Astrocyte of the hippocampus (primary cell): Measurements from ENCODE around the gene DENND1A.

Source experiments
- DNase-seq: peaks from one replicate; pipeline ENCODE4 v3.0.0; 2011; ENCODE audit warnings: low read depth, low spot score

Gene DENND1A

DNA sequence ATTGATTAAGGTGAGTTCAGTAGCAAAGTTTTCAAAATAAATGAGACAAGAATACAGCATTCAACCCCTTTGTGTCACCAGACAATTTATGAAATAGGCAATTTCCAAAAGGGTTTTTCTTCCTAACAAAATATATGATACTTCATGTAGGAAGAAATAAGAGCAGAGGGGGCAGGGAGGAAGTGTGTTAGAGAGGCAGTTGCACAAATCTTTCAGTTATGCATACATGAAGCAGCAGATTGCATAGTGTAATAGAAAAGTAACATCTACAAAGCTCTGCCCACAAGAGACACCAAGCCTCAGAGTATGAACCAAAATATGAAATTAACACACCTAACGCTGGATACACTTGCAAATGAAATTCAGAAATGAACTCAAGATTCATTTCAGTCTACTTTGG is 157.0 kb downstream of the DENND1A start:
- no peak for DNase-seq

DNA sequence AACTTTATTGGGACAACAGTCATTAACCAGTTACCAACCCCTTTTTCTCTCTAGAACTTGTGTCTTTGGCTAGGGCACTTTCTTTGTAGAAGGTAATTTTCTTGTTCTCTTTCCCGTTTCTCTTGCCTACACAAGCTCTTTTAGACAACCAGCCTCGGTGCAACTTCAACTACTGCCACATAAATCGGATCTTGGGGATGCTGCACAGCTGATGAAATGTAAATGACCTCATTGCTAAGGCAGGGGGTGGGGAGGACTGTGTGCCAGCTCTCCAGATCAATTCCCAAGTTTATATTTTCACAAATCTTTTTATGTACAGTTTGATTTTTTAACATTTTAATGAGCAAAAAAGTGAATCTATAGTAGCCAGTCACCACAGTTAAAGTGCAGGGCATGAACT is 157.6 kb downstream of the DENND1A start:
- no peak for DNase-seq

DNA sequence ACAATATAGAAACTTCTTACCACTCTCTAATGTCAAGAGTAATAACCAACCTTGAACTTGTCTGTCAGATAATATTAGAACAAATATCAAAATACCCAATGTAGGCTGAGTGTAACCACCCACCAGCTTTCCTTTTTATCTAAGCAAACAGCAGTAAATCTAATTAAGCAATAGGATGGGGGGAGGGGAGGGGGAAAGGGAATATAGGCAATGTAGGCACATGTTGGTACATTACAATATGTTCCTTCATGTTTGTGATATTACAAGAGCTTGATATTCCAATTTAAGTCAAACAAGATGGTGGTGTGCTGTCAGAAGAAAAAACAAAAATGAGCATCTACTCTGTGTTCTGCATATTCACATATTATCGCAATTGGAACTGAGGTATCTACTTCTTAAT is 158.2 kb downstream of the DENND1A start:
- DNase-seq, result no peak

DNA sequence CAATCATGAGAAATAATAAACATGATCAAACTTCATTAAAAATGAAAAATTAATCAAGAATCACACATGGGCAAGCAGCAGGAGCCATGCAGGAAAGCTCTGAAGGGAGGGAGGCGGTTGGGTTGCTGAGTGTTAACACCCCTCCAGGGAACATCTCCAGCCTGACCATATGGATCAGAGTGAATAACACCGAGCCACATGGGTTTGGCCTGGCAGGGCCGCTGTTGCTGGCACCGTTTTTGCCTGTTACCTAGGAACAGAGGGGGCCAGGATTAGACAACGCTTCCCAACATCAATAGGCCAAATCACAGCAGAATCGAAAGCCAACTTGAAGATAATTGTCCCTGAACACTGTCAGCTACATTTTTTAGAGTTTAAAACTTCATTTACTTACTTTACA is 160.2 kb downstream of the DENND1A start:
- no peak for DNase-seq

DNA sequence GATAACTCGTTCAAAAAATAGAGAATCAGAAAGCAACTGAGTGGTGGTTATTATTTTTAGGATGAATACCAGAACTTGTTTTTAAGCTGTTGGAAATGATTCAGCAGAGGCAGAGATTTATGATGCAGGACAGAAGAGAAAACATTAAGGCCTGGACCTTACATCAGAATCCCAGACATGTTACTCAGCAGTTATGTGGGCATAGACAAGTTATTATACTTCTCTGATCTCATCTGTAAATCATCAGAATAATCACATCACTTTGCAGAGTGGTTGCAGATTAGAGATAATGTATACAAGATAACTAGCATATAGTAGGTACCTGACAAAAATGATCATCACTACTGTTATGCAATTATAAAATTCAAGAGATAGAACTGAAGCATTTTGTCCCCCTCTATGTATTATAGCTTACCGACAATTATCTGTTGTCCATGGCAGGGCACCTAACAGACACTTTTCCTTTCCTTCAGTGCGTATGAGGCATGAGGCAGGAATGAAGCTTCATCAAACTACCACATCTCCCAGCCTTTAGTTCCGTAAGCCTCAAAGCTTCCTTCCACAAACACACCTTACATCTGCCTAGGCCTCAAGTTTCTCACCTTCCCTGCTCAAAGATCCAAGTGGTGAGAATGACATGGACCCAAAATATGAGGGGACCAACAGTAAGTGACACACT is 165.9 kb downstream of the DENND1A start:
- peak; percentile 39 for DNase-seq

DNA sequence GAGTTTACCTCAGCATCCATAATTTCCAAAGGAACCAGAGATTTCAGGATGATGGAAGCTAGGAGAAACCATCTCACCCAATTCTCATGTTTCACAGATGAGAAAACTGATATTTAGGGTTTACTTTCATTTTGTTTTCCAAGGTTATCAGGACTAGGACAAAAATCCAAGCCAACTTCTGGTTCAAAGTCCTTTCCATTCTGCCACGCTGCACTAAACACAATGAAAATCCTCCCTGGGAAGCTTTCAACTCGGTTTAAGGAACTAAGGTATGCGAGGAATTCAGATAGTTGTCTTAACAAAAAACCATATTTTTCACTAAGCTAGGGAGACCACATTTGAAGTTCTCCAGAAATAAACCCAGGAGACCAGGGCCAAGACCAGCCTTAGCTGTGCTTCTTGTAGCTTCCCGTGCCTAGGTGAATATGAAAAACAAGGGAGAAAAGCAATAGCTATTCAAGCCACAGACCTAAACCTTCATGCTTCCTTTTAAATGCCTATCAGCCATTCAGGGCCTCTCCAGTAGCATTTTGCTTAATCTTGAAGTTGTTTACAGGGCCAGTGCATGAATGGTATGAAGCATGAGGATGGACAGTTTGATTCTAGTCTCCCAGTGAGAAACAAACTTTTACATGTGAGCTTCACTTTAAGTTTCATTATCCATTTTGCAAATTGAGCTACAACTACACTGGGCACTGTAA is 167.9 kb downstream of the DENND1A start:
- peak; percentile 60 for DNase-seq

DNA sequence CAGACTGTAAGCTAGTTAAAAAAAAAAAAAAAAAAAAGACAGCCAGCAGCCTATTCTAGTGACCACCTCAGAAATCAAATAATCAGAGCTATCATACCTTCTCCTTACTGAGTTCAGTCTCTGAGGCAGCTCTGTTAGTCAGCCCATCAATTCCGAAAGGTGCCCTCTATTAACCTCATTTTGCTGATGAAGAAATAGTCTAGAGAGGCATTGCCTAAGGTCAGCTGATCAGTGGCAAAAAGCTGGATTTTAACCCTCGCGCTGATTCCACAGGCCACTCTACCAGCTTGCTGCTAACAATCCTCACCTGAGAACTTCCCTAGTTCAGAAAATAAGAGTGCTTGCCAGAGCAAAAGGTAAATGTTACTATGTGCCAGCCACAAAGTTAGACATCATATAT is 172.0 kb downstream of the DENND1A start:
- no peak for DNase-seq

DNA sequence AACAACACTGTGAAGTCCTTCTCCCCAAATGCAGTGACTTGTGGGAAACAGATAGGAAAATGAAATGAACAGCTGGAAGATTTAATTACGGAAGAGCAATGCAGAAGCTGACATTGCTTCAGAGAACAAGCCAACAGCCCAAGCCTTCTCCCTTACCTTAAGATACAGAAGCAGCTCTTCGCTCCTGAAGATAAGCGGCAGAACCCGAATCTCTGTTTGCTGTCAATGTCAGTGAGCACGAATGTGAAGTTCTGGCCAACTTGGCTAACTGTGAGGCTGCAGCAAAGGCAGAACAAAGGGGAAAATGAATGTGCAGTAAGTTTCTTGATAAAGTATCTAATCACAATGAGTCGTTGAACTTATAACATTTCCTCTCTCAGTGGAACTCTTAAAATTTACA is 172.4 kb downstream of the DENND1A start:
- DNase-seq, result no peak

DNA sequence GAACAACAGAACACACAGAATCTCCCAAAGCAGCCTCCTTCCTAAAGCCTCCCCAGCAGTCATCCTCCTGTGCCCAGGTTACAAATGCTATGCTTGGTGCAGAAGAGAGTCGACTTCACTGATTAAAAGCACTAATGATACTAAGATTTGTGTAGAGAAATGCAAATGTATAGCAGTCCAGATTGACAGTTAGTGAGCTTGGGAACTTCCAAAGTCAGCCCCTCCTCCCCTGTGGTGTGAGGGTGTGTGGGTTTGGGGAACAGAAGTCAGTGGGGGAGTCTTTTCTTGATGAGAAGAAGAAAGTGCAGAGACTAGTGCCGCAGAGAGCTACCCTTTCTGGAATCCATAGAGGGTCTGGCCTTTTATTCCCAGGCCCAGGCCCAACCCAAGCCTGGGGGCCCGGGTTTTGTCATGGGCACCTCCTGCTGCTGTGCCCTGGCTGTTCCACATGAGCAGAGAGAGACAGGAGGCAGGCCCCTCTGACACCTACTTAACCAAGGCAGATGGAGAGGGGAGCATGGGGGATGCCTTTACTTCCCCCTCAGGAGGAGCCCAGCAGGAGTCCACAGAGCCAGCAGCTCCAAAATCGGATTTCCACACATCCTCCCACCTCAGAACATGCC is 173.3 kb downstream of the DENND1A start:
- DNase-seq, result no peak

DNA sequence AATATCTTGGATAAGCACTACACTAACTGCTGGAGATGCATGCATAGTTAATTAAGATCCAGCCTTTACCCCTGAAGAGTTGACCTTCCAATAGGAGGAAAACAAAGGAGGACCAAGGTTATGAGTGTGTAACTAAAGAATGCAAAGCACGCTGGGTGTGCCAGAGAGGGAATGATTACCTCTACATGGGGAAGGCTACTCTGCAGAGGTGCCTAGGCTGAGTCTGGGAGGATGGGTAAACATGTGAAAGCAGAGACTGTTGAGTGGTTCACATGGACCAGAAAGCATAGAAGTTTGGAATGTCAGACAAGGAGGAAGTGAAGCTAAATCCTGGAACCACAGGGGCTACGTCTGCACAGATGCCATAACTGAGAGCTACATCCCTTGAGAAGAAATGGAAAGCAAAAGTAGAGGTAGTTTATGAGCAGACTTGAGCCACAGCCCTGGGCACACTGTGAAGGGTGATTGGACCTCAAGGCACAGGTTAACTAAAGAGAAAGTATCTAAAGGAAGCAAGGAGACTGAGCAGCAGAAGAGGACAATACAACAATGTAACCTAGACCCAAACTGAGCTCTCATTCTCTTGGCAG is 176.2 kb downstream of the DENND1A start:
- no peak for DNase-seq

DNA sequence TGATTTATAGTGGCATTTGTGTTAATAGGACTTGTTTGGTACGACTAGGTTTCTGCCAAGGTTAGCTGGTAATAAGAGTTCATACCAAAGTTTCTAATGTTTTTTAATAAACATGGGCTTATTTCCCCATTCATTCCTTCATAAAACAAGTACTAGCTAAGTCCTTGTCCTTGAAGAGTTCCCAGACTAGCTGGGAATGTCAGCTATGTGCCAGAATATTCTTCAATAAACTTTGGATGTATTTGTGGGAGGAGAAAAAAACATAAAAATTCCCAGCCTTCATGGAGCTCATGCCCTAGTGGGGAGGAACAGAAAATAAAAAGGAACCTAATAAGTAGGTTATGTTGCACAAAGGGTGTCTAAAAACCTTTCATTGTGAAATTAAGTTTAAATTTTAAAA is 176.9 kb downstream of the DENND1A start:
- DNase-seq, result no peak

DNA sequence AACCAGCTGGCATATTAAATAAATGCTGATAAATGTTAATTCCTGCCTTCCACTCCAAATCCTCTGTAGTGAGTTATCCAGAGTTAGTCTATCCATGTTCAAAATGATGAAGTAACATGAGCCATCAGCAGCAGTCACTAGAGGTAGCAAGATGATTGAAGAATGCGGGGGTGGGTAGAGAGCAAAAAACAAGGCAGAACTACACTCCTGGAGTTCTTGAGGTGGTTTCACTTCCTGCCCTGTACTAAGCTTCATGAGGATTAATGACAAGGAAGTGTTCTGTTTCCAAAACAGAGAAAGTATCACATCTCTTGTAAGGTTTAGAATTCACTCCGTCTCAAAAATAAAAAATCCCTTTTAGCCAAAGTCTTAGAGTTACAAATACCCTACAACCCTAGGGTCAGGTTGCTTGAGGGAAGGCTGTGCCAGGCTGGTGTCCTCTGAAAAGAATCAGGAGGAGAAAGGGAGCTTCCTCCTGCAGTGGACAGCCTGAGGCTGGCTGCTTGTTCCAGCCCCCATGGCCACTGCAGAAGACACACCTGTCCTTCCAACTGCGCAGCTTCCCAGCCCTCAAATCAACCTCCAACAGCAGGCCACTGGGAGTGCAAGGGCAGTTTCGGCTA is 180.2 kb downstream of the DENND1A start:
- no peak for DNase-seq

DNA sequence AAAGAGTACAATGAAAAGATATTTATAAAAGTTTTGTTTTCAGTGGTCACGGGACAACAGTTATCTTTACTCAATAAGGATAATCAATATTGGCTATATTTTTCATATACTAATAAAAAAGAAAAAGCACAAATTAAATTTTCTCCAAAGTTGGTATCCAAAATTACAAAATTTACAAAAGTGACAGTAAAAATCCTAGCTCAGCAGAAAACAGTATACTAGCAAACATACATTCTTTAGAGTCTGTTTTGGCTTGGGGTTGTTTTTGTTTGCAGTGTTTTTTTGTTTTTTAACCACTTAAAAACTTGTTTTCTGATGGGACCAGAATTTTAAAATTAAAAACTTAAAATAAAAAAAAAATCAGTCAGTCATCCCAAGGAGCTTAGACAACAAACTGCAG is 183.2 kb downstream of the DENND1A start:
- DNase-seq, result no peak

DNA sequence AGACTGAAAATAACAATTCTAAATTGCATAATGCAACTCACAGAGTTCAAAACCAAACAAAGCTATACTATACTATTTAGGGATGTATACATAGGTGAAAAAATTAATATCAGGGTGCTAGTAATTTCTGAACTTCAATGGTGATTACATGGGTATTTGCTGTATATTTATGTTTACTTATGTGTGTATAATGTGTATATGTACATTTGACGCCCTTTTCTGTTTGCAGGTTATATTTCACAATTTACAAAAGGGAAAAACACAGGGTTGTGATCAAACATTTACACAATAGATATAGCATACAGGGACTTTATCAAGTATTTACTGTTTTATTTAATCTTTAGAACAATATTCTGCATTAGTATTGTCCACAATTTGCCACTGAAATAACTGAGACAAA is 184.0 kb downstream of the DENND1A start:
- no peak for DNase-seq

DNA sequence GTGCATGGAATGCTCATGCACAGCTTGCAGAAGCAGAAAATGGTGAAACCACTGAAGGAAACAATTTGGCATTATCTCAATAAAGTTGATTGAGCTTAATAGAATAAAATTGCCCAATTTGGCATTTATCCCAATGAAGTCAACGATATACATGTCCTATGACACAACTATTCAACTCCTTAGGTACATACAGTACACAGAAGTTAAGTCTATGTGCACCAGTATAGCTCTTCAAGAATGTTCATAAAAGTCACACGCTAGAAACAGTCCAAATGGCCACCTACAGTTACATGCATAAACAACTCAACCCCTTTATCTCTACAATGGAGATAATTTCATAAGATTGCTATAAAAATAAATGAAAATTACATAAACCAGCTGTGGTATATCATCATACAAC is 184.5 kb downstream of the DENND1A start:
- DNase-seq, result no peak

DNA sequence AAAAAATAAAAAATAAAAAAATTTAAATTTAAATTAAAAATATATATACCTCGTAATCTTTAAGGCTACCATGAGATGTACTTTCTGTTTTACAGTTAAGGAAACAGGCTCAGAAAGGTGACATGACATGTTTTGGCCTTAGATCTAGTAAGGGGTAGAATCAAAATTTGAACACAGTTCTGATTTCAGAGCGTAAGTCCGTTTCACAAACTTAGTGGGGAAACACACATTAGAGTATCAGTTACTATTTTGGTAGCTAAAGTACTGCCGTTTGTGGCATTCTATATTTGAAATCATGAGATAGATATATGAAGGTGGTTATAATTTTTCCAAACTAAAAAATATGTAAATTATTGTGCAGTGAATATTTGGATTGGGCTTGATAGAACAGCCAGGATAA is 186.2 kb downstream of the DENND1A start:
- no peak for DNase-seq

DNA sequence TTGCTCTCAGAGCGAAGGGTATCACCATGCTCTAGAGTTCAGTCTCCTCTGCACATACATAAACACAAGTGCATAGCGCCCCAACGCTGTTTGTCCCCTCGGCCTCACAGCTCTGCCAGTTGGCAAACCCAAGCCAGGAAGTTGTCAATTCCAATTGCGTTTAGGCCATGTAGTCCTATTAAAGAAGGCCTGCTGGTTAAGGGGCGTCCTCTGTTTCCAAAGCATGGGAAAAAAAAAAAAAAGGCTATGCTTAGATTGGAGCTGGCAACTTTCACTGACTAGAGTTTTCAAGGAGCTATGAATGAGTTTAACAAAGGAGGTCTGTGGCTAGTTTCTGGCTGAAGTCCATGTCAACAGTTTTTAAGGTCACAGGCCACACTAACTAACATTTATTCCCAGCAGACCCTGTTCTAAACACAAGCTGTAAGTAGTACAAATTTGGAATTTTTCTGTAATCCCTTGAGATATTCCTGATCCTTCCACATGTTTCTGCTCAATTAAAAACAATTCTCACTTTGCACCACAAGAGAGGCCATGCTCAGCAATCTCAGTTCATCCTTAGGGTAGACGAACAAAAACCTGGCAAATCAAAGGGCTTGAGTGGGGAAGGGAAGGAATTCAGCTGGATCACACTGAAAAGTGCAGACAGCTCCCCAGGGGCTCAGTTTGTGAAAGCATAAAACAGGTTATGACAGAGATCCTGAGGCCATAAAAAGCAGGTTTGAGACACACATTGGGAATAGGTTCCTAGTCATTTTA is 187.7 kb downstream of the DENND1A start:
- DNase-seq, result peak; percentile 88

DNA sequence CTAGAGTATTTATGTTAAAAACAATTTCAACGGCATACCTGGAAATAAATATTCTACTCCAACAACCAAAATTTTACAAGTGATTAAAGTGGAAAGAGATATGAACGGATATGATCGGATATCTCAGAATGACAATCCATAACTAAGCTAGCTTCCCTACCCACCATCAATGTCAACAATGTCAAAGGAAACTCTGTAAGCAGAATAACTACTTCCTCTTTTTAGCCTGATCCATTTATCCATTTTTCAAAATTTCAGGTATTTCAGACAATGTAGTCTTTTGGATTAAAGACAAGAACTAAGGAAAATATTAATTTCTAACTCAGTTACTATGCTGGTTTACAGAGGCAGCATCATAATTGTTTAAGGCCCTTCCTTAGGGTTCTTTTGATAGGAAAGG is 188.7 kb downstream of the DENND1A start:
- no peak for DNase-seq

DNA sequence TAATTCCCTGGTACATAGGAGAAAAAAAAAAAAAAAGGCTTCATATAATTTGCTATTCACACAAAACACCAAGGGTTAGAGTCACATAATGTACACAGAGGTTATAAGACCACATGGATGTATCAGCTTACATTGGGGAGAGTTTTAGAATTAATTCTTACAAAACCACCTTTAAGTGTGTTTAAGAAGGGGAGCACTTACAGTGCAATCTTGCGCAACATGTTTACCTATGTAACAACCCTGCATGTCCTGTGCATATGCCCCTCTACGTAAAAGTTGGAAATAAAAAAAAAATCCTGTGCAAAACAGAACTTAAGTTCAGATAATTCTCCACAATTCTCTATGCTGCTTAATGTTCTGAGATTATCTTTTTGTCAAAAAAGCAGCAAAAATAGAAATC is 190.0 kb downstream of the DENND1A start:
- DNase-seq, result no peak

DNA sequence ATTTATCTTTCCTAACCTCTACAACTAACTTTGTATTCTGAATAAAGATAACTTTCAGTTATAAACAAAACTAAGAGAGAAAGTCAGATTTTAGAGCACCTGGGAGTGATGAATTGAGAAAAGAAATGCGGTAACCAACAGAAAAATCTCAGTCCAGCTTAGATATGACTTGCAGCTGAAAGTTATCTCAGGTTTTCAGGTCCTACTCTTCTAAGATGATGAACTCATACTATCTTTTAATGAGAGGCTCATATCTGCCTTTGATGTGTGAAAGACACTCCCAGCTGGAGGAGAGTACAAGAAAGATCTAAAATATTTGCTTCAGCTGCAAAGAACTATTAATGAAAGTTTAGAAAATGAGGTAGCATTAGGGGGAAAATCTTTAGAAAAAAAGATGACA is 190.5 kb downstream of the DENND1A start:
- no peak for DNase-seq

DNA sequence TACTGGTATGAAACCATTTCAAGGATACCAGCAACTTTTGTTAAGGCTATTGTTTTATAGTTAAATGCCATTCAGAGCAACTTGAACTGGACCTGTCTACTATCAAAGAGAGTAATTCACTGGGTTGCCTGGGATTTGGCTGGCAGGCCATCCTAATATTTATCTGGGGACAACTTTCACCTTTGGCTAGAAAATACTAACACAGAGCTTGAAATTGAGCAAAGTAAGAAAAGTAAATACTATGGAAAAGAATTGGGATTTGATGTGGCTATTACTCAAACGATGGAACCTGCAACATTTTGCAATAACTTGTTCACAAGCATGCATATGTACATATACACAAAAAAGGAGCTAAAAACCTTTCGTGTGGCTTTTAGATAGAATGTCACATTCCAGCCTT is 191.3 kb downstream of the DENND1A start:
- DNase-seq, result no peak

DNA sequence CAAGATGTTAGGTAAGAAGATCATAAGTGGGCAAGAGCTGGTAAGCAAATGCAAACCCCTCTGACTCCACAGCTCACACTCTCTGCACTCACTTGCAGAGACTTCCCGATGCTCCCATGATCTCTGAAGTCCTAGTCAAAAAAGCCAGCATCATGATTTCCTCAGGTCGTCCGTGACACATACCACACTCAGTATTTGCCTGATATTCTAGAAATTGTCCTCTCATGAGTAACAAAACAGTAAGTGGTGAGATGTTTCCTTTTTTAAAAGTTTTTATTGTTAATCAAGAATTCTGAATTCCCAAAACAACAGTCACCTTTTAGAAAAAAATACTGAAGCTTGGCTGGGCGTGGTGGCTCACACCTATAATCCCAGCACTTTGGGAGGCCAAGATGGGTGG is 194.6 kb downstream of the DENND1A start:
- DNase-seq, result no peak
